NCI-H1105 treated with DMSO at 0.1 percent for 48 hours (cell line): Measurements from ENCODE around the gene SLC22A4.

Experiments used
- DNase-seq: peaks from one replicate; lab custom pipeline; 2025; lab: John Stamatoyannopoulos, UW

Gene SLC22A4

DNA sequence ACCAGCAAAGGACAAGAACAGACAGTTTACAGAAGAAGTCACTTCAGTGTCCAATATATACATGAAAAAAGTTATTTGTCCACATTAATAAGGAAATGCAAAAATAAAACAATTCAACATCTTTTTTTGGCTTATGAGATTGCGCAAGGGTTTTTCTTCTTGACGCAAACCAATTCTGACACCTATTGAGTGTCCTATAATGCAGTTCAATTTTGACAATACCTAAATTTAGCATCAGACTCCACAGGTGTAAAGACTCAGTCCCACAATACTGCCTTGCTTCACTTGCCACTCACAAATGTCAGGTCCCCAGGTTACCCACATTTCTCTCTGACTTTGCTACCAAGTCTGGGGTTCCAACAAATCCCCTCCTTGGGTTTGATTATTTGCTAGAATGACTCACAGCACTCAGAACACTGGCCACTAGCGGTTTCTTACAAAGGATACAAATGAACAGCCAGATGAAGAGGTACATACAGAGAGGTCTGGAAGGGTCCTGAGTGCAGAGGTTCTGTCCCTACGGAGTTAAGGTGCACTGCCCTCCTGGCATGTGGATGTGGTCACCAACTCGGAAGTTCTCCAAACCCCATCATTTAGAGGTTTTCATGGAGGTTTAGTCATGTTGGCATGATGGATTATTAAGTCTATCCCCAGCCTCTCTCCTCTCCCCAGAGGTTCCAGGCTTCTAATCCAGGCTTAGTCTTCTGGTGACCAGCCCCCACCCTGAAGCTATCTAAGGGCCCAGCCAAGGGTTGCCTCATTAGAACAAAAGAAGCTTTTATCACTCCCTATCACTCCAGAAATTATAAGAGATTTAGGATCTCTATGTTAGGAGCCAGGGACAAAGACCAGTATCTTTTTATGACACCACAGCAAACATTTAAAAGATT is 48.3 kb downstream of the SLC22A4 start:
- no peak for DNase-seq

DNA sequence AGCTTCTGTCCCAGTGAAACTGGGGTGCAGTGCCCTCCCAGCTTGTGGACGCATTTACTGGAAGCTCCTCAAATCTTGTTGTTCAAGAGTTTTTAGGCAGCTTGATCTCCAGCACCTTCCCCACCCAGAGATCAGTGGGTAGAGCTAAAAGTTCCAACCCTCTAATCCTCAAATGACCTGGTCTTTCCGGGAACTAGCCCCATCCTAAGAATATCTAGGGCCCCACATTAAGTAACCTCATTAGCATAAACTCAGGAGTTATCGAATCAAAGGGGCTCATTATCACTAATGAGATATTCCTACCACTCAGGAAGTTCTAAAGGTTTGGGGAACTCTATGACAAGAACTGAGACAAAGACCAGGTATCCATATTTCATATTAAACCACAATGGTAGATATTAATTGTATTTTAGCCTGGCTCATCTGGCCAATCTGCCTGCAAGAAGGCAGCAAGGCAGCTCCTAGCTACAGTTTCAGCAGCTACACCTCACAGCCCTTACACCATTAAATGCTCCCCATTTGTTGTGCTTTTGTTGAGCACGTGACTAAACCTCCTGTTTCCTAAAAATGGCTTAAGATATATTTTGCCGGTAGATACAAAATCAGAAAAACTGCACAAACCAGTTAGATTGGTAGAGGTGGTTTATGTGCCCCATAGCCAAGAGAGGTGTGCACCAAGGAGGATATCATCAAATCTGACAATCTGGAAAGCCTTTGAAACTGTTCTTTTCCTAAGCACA is 50.8 kb downstream of the SLC22A4 start:
- no peak for DNase-seq

DNA sequence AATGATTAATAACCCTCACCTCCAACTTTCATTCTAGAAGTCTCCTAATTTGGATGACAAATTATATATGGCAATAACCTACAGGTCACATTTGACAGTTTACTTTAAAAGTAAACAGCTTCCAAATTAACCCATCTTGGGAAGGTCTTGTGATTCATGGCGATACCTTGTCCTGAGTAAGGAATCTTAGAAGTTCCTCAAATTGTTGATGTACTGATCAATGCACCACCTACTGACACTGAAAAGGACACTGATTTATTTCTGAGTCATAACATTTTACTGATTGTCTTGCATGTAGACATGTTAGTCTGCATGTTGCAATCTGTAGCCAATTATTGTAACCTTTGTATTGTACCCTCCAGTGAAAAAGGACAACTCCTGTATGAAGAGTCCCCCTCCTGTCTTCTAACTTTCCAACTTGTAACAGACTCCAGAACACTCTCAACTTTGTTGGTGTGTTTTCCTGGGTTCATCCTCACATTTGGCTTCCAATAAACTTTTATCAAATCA is 59.3 kb downstream of the SLC22A4 start:
- no peak for DNase-seq

DNA sequence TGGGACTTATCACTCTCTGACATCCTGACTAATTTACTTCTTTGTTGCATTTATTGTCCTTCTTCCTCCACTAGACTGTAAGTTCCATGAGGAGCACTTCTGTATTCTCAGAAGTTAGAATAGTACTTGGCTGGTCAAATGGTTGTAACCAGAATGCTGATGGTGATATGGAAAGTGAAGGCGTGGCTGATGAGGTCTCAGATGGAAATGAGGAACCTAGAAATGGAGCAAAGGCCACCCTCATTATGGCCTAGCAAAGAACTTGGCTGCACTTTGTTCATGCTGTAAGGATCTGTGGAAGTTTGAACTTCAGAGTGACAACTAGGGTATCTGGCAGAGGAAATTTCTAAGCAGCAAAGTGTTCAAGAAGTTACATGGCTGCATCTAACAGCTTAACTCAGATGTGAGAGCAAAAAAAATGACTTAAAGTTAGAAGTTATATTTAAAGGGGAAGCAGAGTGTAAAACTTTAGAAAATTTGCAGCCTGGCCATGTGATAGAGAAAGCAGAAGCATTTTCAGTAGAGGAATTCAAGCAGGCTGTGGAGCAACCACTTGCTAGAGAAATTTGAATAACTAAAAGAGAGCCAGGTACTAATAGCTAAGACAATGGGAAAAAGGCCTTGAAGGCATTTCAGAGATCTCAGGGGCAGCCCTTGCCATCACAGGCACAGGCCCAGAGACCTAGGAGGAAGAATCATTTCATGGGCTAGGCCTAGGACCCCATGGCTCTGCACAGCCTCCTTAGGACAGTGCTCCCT is 60.4 kb downstream of the SLC22A4 start:
- DNase-seq: no peak

DNA sequence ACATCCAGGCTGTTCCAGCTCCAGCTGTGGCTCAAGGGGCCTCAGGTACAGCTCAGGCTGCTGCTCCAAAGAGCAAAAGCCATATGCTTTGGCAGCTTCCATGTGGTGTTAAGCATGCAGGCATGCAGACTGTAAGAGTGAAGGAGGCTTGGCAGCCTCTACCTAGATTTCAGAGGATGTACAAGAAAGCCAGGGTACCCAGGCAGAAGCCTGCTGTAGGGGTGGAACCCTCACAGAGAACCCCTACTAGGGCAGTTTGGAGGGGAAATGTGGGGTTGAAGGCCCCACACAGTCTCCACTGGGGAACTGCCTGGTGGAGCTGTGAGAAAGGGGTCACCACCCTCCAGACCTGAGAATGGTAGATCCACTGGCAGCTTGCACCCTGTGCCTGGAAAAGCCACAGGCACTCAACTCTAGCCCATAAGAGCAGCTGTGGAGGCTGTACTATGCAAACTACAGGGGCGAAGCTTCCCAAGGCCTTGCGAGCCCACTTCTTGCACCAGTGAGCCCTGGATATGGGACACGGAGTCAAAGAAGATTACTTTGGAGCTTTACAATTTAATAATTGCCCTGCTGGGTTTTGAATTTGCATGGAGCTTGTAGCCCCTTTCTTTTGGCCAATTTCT is 61.1 kb downstream of the SLC22A4 start:
- DNase-seq: no peak

DNA sequence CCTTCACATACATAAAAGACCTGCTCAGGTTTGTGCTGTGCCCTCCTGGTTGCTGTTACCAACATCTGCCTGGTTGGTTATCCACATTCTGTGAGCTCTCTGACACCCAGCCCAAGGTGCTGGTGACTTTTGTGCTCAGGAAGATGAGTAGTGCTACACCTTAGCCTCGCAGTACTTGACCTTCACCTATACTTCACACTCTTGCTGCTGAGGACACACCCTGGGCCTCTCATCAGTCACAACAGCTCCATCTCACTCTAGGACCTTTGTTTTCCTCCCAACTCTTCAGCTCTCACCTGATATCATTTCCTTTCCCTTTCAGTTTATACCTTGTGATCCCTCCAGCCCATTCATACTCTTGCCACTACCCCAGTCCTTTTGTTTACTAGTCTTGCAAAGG is 64.6 kb downstream of the SLC22A4 start:
- no peak for DNase-seq

DNA sequence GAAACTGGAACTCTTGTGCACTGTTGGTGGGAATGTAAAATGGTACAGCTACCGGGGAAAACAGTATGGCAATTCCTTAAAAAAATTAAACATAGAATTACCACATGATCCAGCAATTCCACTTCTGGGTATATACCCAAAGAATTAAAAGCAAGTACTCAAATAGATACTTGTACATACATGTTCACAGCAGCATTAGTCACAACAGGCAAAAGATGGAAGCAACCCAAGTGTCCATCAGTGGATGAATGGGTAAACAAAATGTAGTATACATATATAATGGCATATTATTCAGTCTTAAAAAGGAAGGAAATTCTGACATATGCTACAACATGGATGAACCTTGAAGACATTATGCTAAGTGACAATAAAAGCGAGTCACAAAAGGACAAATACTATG is 67.9 kb downstream of the SLC22A4 start:
- DNase-seq: no peak

DNA sequence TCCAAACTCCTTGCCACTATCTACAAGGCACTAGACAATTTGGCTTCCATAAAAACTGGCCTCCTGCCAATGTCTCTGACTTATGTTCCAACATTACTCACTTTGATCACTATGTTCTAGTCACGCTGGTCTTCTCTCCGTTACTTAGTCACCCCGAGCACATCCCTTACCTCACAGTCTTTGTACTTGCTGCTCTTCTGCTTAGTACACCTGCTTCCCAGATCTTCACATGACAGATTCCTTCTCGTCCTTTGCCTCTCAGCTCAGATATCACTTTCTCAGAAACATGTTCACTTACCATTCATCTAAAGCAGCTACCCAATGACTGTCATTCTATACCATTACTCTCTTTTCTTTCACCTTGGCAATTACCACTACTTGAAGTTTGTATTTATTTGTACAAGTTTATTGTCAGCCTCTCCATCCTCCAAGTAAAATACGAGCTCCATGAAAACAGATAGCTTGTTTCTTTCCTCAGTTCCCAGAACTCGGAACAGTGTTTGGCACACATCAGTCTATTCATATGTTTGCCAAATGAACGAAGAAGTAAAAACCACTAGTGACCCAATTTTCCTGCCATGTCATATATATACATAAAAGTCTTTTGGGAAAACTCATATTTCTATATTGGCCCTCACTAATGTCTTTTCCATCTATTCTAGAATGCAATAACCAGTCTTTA is 69.4 kb downstream of the SLC22A4 start:
- DNase-seq: peak; percentile 4

DNA sequence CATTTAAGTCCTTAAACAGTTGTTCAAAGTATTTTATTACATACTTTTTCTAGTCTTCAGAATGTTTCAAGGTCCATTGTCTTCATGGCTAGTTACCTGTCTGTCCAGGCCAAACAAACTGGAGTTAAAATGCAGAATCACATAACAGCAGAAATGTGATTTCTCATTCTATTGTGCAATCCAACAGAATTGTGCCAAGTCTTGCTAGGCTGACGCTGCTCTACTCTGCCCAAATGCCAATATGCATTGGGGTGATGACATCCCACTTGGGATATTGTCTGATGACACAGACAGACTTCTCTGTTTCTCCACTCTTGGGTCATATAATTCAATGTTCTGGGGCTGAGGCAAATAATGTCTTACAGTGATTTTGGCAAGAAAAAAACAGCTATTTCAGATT is 70.1 kb downstream of the SLC22A4 start:
- no peak for DNase-seq

DNA sequence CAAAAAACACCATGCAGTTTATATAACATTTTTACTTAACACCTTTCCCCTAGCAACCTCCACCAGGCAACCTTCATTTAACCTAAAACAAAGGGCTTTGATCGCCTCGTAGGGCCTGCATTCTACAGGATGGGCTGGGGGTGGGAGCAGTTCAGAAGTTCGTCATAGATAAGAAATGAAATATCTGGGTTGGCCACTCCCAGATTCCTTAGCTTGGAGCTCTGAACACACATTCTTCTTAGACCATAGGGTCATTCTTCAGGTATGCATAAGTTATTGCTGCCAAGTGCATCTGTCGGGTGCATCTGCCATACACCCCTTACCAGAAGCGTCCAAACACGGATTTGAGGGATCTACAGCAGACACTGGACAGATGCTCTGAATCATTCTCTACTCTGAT is 71.0 kb downstream of the SLC22A4 start:
- DNase-seq: no peak

DNA sequence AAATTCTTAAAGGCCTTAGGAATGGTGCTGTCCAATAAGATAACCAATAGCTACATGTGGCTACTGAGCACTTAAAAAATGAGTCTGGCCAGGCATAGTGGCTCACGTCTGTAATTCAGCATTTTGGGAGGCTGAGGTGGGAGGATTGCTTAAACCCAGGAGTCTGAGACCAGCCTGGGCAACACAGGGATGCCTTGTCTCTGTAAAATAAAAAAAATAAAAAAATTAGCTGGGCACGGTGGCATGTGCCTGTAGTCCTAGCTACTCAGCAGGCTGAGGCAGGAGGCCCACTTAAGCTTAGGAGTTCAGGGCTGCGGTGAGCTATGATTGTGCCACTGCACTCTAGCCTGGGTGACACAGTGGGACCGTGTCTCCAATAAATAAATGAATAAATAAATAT is 74.0 kb downstream of the SLC22A4 start:
- DNase-seq: no peak

DNA sequence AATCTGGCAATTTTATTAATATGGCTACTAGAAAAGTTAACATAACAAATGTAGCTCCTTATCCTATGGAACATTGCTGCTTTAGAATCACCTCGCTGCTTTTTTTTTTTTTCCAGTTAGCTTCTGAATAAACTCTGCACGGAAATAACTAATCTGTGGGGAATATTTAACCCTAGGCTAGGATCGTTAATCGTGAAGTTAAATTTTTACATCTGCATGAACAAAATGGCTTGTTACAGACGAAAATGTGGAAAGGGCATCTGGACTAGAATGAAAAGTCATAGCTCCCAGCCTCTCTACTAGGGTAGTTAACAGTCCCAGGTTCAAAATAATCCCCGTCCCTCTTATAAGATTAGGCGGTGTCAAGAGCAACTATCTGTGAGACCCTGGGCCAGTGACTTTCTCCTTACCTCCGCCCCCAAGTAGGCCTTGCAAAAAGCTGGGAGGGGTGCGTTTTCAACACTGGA is 74.8 kb downstream of the SLC22A4 start:
- DNase-seq: peak; percentile 57

DNA sequence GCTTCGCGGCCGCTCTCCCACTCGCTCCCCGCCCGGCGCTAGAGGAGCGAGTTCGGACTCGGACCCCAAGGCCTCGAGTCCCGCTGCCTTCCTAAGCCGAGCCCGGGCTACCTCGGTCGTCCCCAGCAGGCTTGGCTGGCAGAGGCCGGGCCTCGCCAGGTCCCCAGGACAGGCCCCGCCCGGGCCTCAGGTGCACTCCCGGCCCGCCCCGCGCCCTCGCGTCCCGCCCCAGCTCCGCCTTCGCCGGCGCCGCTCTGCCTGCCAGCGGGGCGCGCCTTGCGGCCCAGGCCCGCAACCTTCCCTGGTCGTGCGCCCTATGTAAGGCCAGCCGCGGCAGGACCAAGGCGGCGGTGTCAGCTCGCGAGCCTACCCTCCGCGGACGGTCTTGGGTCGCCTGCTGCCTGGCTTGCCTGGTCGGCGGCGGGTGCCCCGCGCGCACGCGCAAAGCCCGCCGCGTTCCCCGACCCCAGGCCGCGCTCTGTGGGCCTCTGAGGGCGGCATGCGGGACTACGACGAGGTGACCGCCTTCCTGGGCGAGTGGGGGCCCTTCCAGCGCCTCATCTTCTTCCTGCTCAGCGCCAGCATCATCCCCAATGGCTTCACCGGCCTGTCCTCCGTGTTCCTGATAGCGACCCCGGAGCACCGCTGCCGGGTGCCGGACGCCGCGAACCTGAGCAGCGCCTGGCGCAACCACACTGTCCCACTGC is 75.4 kb downstream of the SLC22A4 start, which contains the start of gene SLC22A5:
SLC22A5 (plus strand) TSS at position 237 of the 707 bp plus-strand sequence; CDS start at position 500, 263 bp downstream.
- DNase-seq: peak; percentile 69

DNA sequence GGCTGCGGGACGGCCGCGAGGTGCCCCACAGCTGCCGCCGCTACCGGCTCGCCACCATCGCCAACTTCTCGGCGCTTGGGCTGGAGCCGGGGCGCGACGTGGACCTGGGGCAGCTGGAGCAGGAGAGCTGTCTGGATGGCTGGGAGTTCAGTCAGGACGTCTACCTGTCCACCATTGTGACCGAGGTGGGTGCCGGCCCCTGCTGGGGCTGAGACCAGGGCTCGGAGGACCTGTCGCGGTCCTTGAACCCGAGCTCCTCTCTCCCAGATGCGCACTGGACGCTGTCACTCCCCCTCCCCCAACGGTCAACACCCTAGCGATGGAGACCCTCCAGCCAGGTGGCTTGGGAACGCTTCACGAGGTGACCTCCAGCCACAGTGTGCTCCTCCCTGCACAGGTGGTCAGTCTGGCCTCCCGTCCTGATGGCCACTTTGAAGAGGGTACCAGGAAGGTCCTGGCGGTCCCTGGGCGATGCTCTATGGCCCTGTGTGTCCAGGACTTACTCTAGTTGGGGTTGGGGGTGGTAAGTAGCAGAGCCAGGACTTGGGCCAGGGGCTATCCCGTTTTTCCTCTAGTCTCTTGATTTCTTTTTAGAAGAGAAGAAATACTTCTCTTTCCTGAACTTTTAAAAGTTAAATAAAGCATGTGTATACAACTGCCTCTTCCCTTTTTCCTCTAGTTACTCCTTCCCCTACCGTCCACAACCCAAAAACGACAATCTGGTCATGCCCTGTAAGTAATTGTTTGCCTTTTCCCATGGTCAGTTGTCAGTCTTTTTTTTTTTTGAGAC is 76.2 kb downstream of the SLC22A4 start:
- DNase-seq: no peak

DNA sequence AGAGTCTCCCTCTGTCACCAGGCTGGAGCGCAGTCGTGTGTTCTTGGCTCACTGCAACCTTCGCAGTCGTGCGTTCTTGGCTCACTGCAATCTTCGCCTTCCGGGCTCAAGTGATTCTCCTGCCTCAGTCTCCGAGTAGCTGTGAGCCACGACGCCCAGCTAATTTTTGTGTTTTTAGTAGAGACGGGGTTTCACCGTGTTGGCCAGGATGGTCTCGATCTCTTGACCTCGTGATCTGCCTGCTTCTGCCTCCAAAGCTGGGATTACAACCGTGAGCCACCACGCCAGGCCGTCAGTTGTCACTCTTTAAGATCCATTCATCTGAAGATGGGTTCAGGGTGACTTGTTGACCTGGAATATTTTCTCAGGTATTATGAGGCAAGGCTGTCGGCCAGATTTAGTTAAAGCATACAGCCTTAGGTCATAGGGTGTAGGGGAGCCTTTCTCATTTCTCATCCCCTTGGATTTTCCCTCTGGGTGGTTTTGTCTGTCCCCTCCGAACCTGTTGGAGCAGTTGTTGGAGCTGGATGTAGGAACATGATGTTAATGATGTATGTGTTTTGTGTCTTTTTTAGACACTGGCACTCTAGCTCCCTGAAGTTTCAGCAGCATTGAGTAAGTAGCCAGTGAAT is 76.9 kb downstream of the SLC22A4 start:
- DNase-seq: no peak

DNA sequence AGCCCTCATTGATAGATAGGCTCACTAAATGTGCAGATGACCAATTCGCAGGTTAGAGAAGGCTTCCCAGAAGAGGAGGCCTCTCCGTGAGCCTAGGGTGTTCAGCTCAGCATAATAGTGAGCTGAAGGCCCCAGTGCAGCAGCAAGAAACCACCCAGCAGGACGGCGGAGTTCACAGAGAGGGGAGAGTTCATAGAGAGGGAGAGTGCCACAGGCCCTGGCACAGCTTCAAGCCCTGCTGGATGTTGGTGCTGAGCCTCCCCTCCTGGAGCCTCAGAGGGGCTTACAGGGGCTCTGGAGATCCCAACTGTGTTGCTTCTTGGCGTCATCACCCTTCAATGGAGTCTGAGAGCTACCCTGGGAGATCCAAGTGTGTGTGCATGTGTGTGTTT is 77.4 kb downstream of the SLC22A4 start:
- DNase-seq: no peak

DNA sequence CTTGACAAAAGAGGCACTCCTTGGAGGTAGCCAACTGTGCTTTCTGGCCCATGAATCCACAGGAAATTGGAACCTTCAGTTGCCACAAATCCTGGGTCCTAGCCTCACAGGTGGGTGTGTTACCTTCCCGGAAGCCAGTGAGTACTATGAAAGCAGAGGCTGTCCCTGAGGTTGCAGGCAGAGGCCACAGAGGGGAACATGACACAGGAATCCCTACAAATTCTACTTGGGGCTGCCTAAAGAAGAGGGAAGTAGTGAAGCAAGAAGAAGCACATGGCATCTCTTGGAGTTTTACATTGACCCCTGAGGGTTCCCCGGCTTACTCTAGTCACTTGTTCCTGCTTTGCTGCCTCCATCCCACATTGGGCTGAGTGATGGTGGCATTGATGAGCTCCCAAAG is 77.9 kb downstream of the SLC22A4 start:
- no peak for DNase-seq

DNA sequence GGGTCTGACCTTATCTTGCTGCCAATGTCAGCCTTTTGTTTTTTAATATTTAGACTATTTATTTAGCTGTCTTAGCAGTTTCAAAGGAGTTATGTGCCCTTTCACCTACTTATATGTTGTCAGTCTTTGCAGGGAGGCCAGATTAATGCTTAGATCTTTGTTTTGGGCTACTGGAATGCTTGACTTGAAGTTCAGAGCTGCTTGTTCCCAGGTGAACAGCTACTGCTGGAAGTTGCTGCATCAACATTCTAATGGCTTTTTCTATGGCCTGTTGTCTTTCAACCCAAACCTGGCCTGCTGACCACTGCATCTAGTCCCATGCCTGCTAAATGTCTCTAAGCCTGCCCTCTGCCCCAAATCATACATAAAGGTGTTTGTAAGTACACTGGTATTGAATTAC is 78.3 kb downstream of the SLC22A4 start:
- no peak for DNase-seq

DNA sequence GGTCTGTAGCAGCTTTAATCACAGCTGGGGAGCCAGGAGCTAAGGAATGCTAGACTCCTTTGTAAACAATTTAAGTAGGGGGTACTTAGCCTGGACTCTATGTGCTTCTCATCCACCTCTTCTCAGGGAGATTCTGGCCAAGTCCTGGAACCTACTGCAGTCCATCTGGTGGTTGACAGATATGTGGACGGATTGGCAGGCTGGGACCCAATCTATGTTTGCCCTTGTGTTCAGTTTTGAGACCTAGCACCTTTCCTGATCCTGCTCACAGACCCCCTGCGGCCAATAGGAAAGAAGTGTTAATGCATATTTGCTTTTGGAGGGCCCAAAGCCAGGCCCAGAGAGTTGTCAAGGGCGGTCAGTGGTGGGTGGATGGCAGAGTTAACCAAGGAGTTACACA is 81.8 kb downstream of the SLC22A4 start:
- no peak for DNase-seq
